B cell (primary cell): Measurements from ENCODE around the gene CLEC10A. TPM values are rescaled to one million over a fixed set of nuclear protein-coding genes. Genes with fewer than 3 reads are reported as not detected.

Experiments
- ATAC-seq: fragments of 200-7000 bp; cut with Tn5 transposase; one replicate; pipeline ENCODE4 v1.10.0; 2021; ENCODE audit warnings: low read depth, mild to moderate bottlenecking, moderate number of reproducible peaks, moderate library complexity
- CTCF ChIA-PET: fragments of 350-600 bp; sonication (Branson Sonifier 250); formaldehyde crosslinking; loops from one replicate; lab custom pipeline; 2021; ENCODE audit warnings: antibody characterized with exemption, inconsistent platforms; lab: Charles Lee
- POLR2A ChIA-PET: fragments of 350-600 bp; sonication (Branson Sonifier 250); formaldehyde crosslinking; loops from one replicate; lab custom pipeline; 2021; ENCODE audit warnings: antibody characterized with exemption; lab: Charles Lee
- DNase-seq: peaks from one replicate; pipeline ENCODE4 v3.0.0; 2013
- H2AFZ ChIP-seq: 2 replicates; pipeline ENCODE4 v1.6.1; 2012; ENCODE audit warnings: mild to moderate bottlenecking, low read depth, low read length; ENCODE audit not compliant: insufficient read depth, poor library complexity, severe bottlenecking
- H3K27ac ChIP-seq, 2 donors: 1 replicate in 1 of 2; 2 replicates in 1 of 2; pipeline ENCODE4 v1.5.1; 2012 to 2013; ENCODE audit warnings: low read length in 2 of 2, mild to moderate bottlenecking in 2 of 2, moderate library complexity in 1 of 2
- H3K27me3 ChIP-seq, 4 experiments: fragments of 200-600 bp in 1 of 4; sonication (generic) in 1 of 4; replicated peaks in 1 of 4; 1 replicate in 2 of 4; 2 replicates in 2 of 4; pipeline versions ENCODE4 v1.6.1 to v1.7.0; 2013 to 2016; ENCODE audit warnings: low read length in 3 of 4, mild to moderate bottlenecking in 2 of 4, mixed read lengths in 1 of 4, moderate library complexity in 1 of 4; ENCODE audit not compliant: insufficient read depth in 4 of 4, control insufficient read depth in 3 of 4; ENCODE audit errors: control extremely low read depth in 1 of 4
- H3K36me3 ChIP-seq, 2 experiments: replicated peaks in 1 of 2; 1 replicate in 1 of 2; 2 replicates in 1 of 2; pipeline versions ENCODE4 v1.6.1 to v1.7.1; 2013; ENCODE audit warnings: low read length in 1 of 2; ENCODE audit not compliant: insufficient read depth in 2 of 2, control insufficient read depth in 1 of 2; ENCODE audit errors: control extremely low read depth in 1 of 2, extremely low read depth in 1 of 2
- H3K4me1 ChIP-seq, 2 donors: fragments of 200-600 bp in 1 of 2; sonication (generic) in 1 of 2; 1 replicate in 1 of 2; 2 replicates in 1 of 2; pipeline versions ENCODE4 v1.5.1 to v1.6.1; 2013 to 2017; ENCODE audit warnings: low read length in 2 of 2; ENCODE audit not compliant: control insufficient read depth in 2 of 2, insufficient read depth in 2 of 2
- H3K4me2 ChIP-seq: replicated peaks from 2 replicates; pipeline ENCODE3; 2012; ENCODE audit warnings: mild to moderate bottlenecking, low read depth, low read length; ENCODE audit not compliant: poor library complexity, severe bottlenecking
- H3K4me3 ChIP-seq, 5 experiments: fragments of 200-600 bp in 1 of 5; sonication (generic) in 1 of 5; 1 replicate in 3 of 5; 2 replicates in 2 of 5; pipeline versions ENCODE4 v1.5.1 to v1.7.0; 2011 to 2016; ENCODE audit warnings: low read length in 4 of 5, mild to moderate bottlenecking in 4 of 5, low read depth in 2 of 5, control low read depth in 1 of 5, moderate library complexity in 1 of 5; ENCODE audit not compliant: insufficient read depth in 1 of 5; ENCODE audit errors: control extremely low read depth in 1 of 5, extremely low read depth in 1 of 5
- H3K79me2 ChIP-seq: fragments of 200-600 bp; sonication (generic); one replicate; pipeline ENCODE4 v1.6.0; 2016; ENCODE audit warnings: low read length; ENCODE audit not compliant: control insufficient read depth, insufficient read depth
- H3K9ac ChIP-seq: fragments of 200-600 bp; sonication (generic); 2 replicates; pipeline ENCODE4 v1.6.1; 2017; ENCODE audit warnings: mild to moderate bottlenecking, low read length, moderate library complexity
- H3K9me3 ChIP-seq, 3 donors: one replicate each; pipeline versions ENCODE4 v1.6.1 to v1.7.1; 2013; ENCODE audit warnings: low read length in 2 of 3; ENCODE audit not compliant: control insufficient read depth in 2 of 3, insufficient read depth in 1 of 3; ENCODE audit errors: control extremely low read depth in 1 of 3
- H4K20me1 ChIP-seq: 2 replicates; pipeline ENCODE4 v1.6.0; 2012; ENCODE audit warnings: mild to moderate bottlenecking, low read length; ENCODE audit not compliant: insufficient read depth, control insufficient read depth, poor library complexity, severe bottlenecking
- H3K27ac Mint-ChIP-seq: one replicate; pipeline ENCODE4 v1.8.0; 2021; ENCODE audit warnings: mixed read lengths
- H3K27me3 Mint-ChIP-seq: one replicate; pipeline ENCODE4 v1.8.0; 2021; ENCODE audit warnings: mixed read lengths
- H3K4me1 Mint-ChIP-seq: one replicate; pipeline ENCODE4 v1.8.0; 2021; ENCODE audit warnings: mixed read lengths
- H3K4me3 Mint-ChIP-seq: one replicate; pipeline ENCODE4 v1.8.0; 2021; ENCODE audit warnings: mixed read lengths
- H3K9me3 Mint-ChIP-seq: one replicate; pipeline ENCODE4 v1.8.0; 2022; ENCODE audit warnings: mixed read lengths; ENCODE audit not compliant: insufficient read depth
- EZH2 ChIP-seq: IDR thresholded peaks from 2 replicates; pipeline ENCODE4 v1.6.1; 2012; ENCODE audit warnings: borderline replicate concordance, low read depth, mild to moderate bottlenecking, moderate library complexity, low read length; ENCODE audit not compliant: insufficient read depth, poor library complexity, severe bottlenecking
- WGBS: methylation state at CpG from one replicate; pipeline ENCODE4 v1.1.5; 2013; ENCODE audit warnings: missing lambda C conversion rate; ENCODE audit not compliant: insufficient coverage; 5-methylcytosine and 5-hydroxymethylcytosine counted together
- intact Hi-C: fragments of 100-400 bp; cut with micrococcal nuclease; formaldehyde crosslinking; loops from one replicate; pipeline ENCODE4 v1.10.0; 2022
- polyA plus RNA-seq: library from polyadenylated mRNA; depleted of rRNA; stranded (reverse); fragments of >200 nt; gene quantifications from 2 replicates; pipeline ENCODE4 v1.2.3, GENCODE V29; 2012
- total RNA-seq, 2 donors: library from RNA; stranded (reverse); fragments of 120-200 nt in 1 of 2; gene quantifications; 1 replicate in 1 of 2; 2 replicates in 1 of 2; pipeline versions ENCODE4 v1.2.3 to v1.2.4, GENCODE V29; 2013 to 2022
- TF ChIP-seq, protein P1 (sequence below): fragments of 200-600 bp; IDR thresholded peaks from one replicate; pipeline ENCODE4 v1.8.0; 2022; ENCODE audit warnings: antibody characterized with exemption, mild to moderate bottlenecking

CLEC10A gene
- total and polyA plus RNA-seq, 2 donors (not counting 1 experiment from before 2014, with no cell fraction given), result 0.15 TPM; not detected in 1

DNA sequence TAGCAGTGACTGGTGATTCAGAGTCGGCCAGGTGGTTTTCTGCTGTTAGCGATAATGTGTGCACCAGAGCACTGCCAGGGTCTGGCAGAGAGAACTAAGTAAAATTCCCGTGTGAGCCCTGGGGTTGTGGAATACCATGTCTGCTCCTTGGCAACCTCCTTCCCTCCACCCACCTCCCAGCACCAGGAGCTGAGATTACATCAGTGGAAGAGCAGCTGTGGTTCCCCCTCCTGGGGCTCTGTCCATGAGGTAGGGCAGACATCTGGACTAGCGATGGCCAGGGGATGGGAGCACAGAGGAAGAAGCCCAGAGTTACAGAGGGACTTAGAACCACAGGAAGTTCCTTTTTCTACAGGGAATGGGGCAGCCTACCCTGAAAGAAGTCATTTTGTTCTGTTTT, 15.8 kb downstream of the CLEC10A start:
- ChIA-PET CTCF (interaction anchor here (2.0 kb wide), 1 partner anchor 12 kb away, joined by 7 read pairs; no protein-coding TSS in a partner anchor), POLR2A (interaction anchor here (0.9 kb wide), 1 partner anchor 68 kb away, joined by 5 read pairs; no protein-coding TSS in a partner anchor)
- no peaks in the 10 kb centered on the region for H3K36me3 ChIP-seq
- H3K4me2 ChIP-seq, result no peak overlapping the region
- H2AFZ ChIP-seq, result no peak overlapping the region
- no peak overlapping the region for H3K27ac ChIP-seq
- Mint-ChIP-seq H3K4me1 (no peaks in the 10 kb centered on the region), H3K9me3 (peaks cover 14% of the 10 kb centered on the region), H3K27ac (no peak overlapping the region), H3K27me3 (peaks cover 31% of the 10 kb centered on the region), H3K4me3 (no peak overlapping the region)
- no peaks in the 10 kb centered on the region for H3K4me1 ChIP-seq
- DNase-seq (no peak), ATAC-seq (no peak)
- intact Hi-C loops, result no loop called here
- TF ChIP-seq EZH2, result no peak
- TF ChIP-seq, protein P1, sequence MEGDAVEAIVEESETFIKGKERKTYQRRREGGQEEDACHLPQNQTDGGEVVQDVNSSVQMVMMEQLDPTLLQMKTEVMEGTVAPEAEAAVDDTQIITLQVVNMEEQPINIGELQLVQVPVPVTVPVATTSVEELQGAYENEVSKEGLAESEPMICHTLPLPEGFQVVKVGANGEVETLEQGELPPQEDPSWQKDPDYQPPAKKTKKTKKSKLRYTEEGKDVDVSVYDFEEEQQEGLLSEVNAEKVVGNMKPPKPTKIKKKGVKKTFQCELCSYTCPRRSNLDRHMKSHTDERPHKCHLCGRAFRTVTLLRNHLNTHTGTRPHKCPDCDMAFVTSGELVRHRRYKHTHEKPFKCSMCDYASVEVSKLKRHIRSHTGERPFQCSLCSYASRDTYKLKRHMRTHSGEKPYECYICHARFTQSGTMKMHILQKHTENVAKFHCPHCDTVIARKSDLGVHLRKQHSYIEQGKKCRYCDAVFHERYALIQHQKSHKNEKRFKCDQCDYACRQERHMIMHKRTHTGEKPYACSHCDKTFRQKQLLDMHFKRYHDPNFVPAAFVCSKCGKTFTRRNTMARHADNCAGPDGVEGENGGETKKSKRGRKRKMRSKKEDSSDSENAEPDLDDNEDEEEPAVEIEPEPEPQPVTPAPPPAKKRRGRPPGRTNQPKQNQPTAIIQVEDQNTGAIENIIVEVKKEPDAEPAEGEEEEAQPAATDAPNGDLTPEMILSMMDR, result no peak
- H3K9ac ChIP-seq, result no peak overlapping the region
- H3K79me2 ChIP-seq, result no peaks in the 10 kb centered on the region
- no peak overlapping the region for H3K4me3 ChIP-seq
- H3K27me3 ChIP-seq, result peaks cover 0 to 8% (median 3%) of the 10 kb centered on the region in 4 experiments
- no peaks in the 10 kb centered on the region for H4K20me1 ChIP-seq
- 96% methylated on average over 3 of the region's 4 CpGs for WGBS
- H3K9me3 ChIP-seq, result peaks cover 0 to 19% (median 15%) of the 10 kb centered on the region in 3 donors

DNA sequence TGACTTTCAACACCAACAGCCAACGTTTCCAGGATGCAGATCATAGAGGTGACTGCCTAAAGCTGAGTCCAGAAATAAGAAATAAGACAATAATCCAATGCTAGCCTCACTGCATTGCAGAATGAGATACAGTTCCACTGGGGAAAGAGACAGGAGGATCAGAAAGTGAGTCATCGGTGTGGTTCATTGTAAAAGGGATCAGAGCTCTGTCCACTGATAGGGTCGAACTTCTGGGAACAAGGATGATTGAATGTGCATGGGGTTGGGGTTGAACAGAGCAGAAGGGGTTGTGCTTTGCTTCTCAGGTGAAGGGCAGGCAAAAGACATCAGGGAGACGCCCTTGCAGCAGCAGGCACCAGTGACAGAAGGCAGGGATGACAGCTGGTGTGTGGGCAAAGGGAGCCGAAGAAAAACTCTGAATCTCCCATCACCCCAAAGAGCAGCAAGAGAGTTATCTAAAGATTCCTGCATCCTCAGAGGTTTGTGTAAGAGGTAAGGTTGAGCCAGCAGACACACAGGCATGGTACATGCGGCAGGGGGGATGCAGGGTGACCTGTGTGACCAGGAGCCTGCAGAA, 16.4 kb downstream of the CLEC10A start:
- Histone ChIP-seq H3K9ac (no peak overlapping the region), H3K79me2 (no peaks in the 10 kb centered on the region), H3K27ac (no peak overlapping the region), H3K4me3 (no peak overlapping the region), H4K20me1 (no peaks in the 10 kb centered on the region), H3K9me3 (peaks cover 0 to 15% (median 9%) of the 10 kb centered on the region in 3 donors), H2AFZ (no peak overlapping the region), H3K4me1 (no peaks in the 10 kb centered on the region), H3K27me3 (peaks cover 0 to 10% (median 3%) of the 10 kb centered on the region in 4 experiments), H3K36me3 (no peaks in the 10 kb centered on the region), H3K4me2 (no peak overlapping the region)
- H3K27ac Mint-ChIP-seq, result no peak overlapping the region
- ATAC-seq, result no peak
- no peak for TF ChIP-seq EZH2
- TF ChIP-seq, protein P1, result no peak
- H3K9me3 Mint-ChIP-seq, result peaks cover 11% of the 10 kb centered on the region
- peaks cover 31% of the 10 kb centered on the region for H3K27me3 Mint-ChIP-seq
- ChIA-PET CTCF (interaction anchor here (2.0 kb wide), 1 partner anchor 11 kb away, joined by 7 read pairs; no protein-coding TSS in a partner anchor), POLR2A (interaction anchor here (0.8 kb wide), 1 partner anchor 28 kb away, joined by 3 read pairs; the partner anchor contains the start of gene SLC16A13)
- DNase-seq, result no peak
- H3K4me1 Mint-ChIP-seq, result no peaks in the 10 kb centered on the region
- intact Hi-C loops, result no loop called here
- WGBS, result 76% methylated on average over 3 of the region's 6 CpGs
- H3K4me3 Mint-ChIP-seq, result no peak overlapping the region
